Right hindlimb (tissue), 1 donor: ENCODE data around the gene HDAC5.
A peak's percentile ranks its signal among the peaks of the same experiment; 100 is the strongest.
"Not testable (repeated sequence)": the region's sequence is repeated elsewhere in the genome, so short reads cannot be mapped to it uniquely, and the experiment has no call there.

Experiments used
- DNase-seq: peaks from one replicate; pipeline ENCODE4 v3.0.0-alpha.2; 2018

HDAC5 gene

DNA sequence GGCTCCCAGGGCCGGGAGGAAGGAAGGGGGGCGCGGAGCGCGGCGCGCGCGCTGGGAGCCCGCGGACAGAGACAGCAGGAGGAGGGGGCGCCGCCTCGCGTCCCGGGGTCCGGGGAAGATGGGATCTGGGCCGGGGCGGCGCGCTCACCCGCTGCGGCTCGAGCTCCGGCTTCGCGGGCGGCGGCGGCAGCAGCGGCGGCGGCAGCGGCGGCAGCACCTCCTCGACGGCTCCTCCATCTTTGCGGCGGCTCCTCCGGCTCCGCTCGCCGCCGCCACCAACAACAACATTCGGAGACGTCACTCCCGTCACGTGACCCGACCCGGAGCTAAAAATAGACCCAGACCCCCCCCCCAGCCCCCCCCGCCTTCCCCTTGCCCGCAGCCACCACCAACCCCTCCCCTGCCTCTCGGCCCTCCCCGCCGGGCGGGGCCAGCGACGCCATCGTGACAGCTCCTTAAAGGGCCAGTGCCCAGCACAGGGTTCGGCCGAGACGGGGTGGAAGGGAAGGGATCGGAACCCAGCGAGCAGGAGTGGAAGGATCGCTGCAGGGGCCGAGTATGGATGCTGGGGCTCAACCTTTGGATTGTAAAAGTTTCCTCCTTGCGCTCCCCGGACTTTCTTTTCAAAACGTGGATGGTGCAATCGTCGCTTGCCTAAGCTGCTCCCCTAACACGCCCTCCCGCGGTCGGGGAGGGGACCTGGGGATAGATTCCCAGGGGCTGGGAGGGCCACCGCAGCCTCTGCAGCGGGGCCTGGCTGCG is at the start of gene HDAC5:
TSS of gene HDAC5 (minus strand) at position 286 of the 762 bp plus-strand sequence. CDS start 6,126 bp downstream, outside the sequence.
- DNase-seq = peak; percentile 99

DNA sequence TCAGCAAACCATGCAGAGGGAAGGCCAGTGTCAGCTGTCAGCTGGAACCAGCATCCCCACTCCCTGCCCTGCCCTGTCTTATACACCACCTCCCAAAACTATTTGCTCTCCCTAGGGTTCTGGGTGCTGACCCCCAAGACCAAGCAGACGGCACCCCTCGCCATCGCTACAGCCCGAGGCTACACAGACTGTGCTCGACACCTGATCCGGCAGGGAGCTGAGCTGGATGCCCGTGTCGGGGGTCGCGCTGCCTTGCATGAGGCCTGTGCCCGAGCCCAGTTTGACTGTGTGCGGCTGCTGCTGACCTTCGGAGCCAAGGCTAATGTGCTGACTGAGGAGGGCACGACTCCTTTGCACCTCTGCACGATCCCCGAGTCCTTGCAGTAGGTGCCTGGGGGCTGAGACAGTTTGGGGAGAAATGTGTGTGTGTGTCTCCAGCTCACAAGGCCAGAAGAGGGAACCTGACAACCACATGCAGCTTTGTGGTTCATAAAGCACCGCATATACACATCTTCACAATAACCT is 48.6 kb upstream of the HDAC5 start:
- DNase-seq = no peak

GRCh38 chr17:44170499-44171201 is 47.2 kb upstream of the HDAC5 start, which contains the start of gene ASB16:
Gene ASB16, plus strand, starts transcription at chr17:44170704. Its CDS starts 86 bp downstream, at chr17:44170790.
- DNase-seq = peak; percentile 51

DNA sequence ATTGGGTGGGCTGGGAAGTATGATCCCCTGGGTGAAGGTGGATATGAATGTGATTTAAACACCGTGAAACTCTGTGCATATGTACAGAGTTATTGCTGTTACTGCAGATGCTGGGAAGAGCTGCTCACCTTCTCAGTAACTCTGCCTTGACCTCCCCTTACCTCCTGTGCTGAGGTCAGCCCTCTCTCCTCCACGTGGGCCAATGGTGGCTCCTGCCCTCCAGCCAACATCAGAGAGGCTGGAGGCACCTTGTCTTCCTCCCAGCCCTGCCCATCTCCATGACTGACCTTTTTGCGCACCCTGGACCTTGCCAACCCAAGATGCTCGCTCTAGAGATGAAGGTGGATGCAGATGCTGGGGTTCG is 46.7 kb upstream of the HDAC5 start:
- DNase-seq = no peak

DNA sequence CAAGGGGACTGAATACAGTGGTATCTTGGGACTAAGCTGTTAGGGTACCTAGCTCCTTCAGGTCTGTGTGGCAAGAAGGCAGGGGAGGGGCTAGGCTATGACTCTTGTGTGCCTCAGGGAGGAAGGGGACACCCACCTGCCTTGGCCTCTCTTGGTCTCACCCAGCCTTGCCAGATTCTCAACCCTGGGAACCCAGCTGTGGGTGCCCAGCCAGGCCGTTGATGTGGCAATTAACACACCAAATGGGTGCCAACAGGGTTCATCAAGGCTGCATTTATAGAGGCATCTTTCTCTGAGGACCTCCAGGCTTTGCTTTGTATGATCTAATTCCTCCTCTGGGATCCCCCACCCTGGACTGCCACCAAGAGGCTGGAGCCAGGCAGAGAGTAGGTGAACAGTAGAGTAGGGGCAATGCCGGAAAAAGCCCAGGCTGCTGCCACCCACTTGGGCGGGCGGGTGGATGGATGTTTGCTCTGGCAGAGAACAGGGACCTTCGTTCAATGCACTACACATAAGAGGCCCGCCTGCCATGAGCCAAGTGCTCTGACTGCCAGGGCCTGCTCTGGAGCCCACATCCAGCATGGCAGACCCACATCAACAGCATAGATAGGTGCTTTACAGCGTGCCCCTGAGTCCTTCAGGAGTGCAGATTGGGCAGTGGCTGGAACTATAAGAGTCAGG is 43.9 kb upstream of the HDAC5 start:
- DNase-seq = no peak

DNA sequence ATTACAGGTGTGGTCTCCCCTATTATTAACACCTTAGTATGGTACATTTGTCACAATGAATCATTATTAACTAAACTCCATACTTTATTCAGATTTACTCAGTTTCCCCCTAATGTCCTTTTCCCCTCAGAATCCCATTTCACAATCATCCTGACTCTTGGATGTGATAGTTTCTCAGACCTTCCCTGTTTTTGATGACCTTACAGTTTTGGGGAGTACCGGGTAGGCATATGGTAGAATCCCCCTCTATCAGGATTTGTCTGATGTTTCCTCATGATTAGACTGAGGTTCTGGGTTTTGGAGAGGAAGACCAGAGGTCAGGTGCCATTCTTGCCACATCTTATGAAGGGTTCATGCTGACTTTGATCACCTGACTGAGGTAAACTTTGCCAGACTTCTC is 41.0 kb upstream of the HDAC5 start:
- DNase-seq = no peak

DNA sequence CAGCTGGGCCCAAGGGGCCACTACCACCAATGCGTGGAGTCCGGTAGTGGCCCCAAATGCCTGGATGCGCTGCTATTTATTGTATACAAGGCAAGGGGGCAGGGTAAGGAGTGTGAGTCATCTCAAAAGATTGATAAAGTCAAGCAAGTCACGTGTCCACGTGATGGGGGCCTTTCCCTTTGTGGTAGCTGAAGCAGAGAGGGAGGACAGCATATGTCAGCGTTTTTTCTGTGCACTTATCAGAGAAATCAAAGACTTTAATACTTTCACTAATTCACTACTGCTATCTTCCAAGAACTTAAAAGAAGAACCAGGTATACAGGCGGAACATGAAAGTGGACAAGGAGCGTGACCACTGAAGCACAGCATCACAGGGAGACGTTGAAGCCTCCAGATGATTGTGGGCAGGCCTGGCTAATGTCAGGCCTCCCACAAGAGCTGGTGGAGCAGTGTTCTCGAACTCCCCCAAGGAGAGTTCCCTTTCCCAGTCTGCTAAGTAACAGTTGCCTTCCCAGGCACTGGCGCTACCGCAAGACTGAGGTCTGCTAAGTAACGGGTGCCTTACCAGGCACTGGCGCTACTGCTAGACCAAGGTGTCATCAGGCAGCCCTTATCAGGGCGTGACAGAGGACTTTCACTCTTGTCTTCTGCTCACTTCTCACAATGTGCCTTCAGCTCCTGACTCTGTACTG is 36.2 kb upstream of the HDAC5 start:
- DNase-seq = no peak

- no peak for DNase-seq
Measured at GRCh38 chr17:44155488-44155887, 32.0 kb upstream of the HDAC5 start.

DNA sequence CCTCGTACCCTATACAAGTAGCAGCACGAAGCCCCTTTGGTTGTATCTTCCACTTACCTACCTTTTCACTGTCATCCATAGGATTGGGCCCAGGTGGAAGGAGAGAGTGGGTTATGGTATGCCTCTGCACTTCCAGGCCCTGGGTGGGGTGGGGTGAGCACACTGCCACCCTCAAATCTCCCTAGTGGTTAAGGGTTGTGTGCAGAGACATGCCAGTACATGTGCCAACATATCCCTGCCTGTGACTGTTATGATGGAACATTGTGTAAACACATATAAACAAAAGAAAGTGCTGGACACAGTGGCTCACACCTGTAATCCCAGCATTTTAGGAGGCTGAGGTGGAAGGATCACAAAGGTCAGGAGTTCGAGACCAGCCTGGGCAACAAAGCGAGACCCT is 29.4 kb upstream of the HDAC5 start:
- DNase-seq = no peak

DNA sequence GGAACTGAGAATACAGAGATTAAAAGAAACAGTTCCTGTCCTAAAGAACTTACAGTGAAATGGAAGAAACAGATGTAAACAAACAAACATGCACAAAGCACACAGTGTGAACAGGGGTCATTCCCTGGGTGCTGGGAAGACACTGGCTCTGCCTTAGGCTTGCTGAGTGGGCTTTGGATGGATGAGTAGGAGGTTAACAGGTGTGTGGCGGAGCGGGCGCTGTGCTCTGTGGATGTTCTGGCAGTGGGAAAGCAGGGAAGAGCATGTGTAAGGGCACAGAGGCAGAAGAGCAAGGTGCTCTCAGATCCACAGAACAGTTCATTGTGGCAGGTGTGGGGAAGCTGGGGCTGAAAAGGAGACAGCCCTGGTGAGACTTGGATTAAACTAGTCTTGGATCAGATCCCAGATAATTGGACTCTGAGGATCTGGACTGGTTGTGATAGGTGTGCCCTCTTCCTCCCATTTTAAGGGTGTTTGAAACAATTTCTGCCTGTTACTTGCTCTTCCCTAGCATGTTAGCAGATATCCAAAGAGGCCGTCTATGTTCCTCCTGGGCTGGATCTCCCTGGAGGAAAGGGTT is 26.4 kb upstream of the HDAC5 start:
- DNase-seq = no peak

DNA sequence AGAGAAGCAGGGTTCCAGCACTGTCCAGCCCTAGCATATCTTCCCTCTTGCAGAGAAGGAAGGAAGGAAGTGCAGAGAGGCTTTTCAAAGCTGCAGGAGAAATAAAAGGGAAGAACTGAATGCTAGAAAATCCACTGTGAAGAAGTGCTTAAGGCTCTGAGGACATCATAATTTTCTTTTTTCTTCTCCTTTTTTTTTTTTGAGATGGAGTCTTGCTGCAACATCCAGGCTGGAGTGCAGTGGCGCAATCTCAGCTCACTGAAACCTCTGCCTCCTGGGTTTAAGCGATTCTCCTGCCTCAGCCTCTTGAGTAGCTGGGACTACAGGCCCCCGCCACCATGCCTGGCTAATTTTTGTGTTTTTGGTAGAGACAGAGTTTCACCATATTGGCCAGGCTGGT is 25.6 kb upstream of the HDAC5 start:
- DNase-seq = not testable (repeated sequence)

- no peak for DNase-seq
Measured at GRCh38 chr17:44147812-44148211, 24.4 kb upstream of the HDAC5 start.

DNA sequence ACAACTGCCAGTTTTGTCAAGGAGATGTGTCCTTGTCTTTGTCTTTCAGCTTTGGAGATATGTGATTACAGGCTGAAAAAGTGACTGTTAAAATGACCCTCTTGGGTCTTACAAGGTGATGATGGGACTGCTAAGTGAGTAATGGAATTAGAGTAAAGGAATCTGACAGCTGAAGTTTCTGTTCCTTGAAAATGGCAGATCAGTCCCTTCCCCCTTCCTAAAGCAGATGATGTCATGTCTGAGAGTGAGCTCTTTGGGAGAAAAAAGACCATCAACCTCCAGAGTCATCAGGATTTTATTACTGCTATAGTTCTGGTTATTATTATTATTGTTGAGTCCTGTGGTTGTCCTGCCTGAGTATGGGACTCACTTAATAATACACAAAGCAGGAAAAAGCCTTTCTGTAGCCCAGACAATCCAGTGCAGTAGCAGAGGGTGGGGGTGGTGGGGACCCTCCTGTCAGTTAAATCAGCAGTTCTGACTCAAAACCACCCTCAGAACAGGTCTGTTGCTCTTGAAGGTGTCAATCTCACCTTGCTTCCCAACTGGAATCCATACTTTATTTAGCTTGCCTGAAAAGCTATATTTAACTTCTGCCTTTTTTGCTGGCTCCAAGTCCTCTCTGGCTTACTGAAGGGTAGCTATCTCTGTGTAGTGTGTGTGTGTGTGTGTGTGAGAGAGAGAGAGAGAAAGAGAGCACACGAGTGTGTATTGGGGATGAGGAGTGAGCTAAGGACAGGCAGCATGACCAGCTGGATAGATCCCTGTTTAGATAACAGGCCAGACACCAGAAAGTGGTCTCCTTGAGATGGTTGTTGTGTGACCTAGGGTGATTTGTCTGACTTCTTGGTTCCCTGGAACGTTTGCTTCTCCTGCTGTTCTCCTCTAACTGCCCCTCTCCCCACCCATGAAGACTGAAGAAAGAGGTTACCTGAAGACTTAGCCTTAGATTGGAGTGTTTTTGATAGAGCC is 23.2 kb upstream of the HDAC5 start:
- DNase-seq = no peak

GRCh38 chr17:44144966-44145739 is 21.7 kb upstream of the HDAC5 start:
- DNase-seq = no peak

DNA sequence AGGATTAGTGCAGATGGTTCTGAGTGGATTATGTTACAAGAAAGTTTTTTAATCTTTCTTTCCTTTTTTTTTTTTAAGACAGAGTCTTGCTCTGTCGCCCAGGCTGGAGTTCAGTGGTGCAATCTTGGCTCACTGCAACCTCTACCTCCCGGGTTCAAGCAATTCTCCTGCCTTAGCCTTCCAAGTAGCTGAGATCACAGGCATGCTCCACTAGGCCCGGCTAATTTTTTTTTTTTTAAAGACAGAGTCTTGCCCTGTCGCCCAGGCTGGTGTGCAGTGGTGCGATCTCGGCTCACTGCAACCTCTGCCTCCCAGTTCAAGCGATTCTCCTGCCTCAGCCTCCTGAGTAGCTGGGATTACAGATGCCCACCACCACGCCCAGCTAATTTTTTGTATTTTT is 20.5 kb upstream of the HDAC5 start:
- DNase-seq = not testable (repeated sequence)

- DNase-seq = peak; percentile 83
Measured at GRCh38 chr17:44137891-44138709, 14.7 kb upstream of the HDAC5 start.

DNA sequence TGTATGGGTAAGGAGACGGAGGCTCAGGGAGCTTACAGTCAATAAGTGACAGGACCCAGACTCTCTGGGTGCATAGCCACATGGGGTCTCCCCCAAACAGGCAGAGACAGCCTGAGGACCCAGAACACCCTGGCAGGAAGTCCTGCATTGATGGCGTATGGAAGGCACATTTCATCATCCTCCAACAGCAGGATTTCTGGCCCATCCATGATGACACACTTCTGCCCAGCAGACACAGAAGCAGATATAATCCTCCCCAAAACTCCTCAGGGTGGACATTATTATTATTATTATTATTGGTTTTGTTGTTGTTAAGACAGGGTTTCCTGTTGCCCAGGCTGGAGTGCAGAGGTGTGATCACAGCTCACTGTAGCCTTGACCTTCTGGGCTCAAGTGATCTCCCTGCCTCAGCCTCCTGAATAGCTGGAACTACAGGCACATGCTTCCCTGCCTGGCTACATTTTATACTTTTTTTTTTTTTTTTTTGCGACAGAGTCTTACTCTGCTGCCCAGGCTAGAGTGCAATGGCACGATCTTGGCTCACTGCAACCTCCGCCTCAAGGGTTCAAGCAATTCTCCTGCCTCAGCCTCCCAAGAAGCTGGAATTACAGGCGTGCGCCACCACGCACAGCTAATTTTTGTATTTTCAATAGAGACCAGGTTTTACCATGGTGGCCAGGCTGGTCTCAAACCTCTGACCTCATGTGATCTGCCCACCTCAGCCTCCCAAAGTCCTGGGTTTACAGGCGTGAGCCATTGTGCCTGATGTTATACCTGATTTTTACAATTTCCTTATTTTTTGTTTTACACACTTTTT is 11.5 kb upstream of the HDAC5 start:
- DNase-seq = no peak

GRCh38 chr17:44133918-44134476 is 10.6 kb upstream of the HDAC5 start:
- no peak for DNase-seq
